ENCODE results near the gene ANGPTL7. TPM values are rescaled to one million over a fixed set of nuclear protein-coding genes. Genes with fewer than 3 reads are reported as not detected.

Gene ANGPTL7
- total RNA-seq, 4 donors from 2014 or later = 4.2 to 16.9 (median 6.9) TPM

DNA sequence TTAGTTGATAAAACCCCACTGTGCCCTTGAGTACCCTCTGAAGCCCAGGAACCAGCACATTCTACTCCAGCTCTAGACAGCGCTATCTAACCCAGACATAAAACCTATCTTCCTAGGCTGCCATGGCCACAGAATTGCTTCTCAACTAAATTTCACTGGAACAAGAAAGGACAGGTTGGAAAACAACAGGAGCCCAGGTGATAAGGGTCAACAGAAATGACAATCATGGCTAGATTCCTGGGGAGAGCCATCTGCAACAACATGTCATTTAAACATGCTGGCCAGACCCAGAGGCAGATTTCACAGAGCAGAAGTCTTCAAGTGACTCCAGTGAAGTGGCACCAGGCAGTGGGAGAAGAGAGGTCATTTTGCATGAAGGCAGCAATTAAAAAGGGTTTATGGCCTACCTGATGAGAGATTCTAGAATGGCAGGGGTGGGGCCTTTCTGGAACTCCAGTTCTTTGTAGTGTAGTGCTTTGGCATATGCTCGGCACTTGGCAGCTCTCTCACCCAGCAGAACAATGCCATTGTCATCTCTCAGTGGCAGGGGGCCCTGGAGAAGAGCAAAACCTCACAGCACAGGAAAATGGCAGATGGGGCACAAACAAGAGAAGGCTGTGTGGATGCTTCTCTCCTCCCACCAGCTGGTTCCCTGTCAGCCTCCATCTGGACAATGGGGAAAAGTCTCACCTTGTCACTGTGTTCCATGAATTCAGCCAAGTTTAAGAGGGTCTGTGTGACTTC is 9.9 kb downstream of the ANGPTL7 start:
- no peak for TF ChIP-seq POLR2A (IDR thresholded peaks at IDR 0.05; ENCODE audit: low read depth)
- TF ChIP-seq, protein P1, sequence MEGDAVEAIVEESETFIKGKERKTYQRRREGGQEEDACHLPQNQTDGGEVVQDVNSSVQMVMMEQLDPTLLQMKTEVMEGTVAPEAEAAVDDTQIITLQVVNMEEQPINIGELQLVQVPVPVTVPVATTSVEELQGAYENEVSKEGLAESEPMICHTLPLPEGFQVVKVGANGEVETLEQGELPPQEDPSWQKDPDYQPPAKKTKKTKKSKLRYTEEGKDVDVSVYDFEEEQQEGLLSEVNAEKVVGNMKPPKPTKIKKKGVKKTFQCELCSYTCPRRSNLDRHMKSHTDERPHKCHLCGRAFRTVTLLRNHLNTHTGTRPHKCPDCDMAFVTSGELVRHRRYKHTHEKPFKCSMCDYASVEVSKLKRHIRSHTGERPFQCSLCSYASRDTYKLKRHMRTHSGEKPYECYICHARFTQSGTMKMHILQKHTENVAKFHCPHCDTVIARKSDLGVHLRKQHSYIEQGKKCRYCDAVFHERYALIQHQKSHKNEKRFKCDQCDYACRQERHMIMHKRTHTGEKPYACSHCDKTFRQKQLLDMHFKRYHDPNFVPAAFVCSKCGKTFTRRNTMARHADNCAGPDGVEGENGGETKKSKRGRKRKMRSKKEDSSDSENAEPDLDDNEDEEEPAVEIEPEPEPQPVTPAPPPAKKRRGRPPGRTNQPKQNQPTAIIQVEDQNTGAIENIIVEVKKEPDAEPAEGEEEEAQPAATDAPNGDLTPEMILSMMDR (IDR thresholded peaks at IDR 0.05) = no peak
- no peak for TF ChIP-seq EP300 (IDR thresholded peaks at IDR 0.05)
- TF ChIP-seq POLR2AphosphoS5 (IDR thresholded peaks at IDR 0.05) = no peak
- 88% methylated on average over 2 of the region's 2 CpGs for WGBS
- intact Hi-C loops (cut with DNase I) = no loop called here
- H3K27ac ChIP-seq (replicated peaks in 1 of 4) = no peak overlapping the region
- H3K4me3 ChIP-seq = no peak overlapping the region
- no peaks in the 10 kb centered on the region for H3K27me3 ChIP-seq
- H3K36me3 ChIP-seq = peaks cover 53 to 100% (median 88%) of the 10 kb centered on the region in 4 donors
- no peaks in the 10 kb centered on the region for H3K9me3 ChIP-seq
- no peaks in the 10 kb centered on the region for H3K4me1 ChIP-seq
- no peak for DNase-seq (ENCODE audit: extremely low spot score)

DNA sequence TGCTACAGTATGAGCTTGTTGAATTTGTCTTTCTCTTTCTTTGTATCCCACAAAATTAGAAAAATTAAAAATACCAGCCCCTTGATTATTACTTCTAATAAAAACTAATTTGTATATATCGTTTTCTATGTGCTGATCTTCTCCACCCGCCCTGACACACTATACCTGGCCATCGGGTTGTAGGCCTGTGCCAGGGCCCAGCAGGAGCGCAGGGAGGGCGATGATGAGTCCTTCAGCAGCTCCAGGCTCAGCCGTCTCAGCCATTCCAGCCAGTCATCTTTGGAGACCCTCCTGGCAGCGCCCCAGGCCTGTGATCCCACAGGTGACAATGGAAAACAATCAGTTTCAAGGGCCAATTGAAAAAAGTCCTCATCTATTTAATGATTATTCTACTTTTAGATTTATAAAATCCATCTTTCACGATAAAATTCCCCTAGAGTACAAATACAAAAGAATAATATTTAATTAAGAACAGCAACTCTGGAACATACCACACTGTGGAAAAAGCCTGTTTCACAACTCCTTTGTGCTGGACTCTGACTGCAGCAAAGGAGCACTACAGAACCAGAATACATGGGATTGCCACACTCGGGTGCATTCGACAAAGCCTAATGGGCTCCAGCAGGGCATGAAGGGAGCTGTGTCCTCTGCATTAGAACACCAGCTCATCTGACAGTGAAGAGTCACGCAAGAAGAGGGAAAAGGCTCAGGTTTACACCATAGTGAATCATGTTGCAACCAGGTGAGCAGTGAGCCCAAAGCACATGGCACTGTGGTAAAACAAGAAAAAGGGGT is 15.4 kb downstream of the ANGPTL7 start:
- Histone ChIP-seq H3K9me3 (no peaks in the 10 kb centered on the region), H3K27ac (replicated peaks in 1 of 4) (no peak overlapping the region), H3K27me3 (no peaks in the 10 kb centered on the region), H3K4me3 (no peak overlapping the region), H3K36me3 (peaks cover 39 to 98% (median 86%) of the 10 kb centered on the region in 4 donors), H3K4me1 (peaks cover 0 to 15% (median 8%) of the 10 kb centered on the region in 4 donors)
- TF ChIP-seq EP300 (IDR thresholded peaks at IDR 0.05) = no peak
- TF ChIP-seq, protein P1 (IDR thresholded peaks at IDR 0.05) = no peak
- TF ChIP-seq POLR2A (IDR thresholded peaks at IDR 0.05; ENCODE audit: low read depth) = no peak
- TF ChIP-seq POLR2AphosphoS5 (IDR thresholded peaks at IDR 0.05) = no peak
- intact Hi-C loops (cut with DNase I) = no loop called here
- WGBS = 91% methylated on average over 11 of the region's 11 CpGs
- no peak for DNase-seq (ENCODE audit: extremely low spot score)

DNA sequence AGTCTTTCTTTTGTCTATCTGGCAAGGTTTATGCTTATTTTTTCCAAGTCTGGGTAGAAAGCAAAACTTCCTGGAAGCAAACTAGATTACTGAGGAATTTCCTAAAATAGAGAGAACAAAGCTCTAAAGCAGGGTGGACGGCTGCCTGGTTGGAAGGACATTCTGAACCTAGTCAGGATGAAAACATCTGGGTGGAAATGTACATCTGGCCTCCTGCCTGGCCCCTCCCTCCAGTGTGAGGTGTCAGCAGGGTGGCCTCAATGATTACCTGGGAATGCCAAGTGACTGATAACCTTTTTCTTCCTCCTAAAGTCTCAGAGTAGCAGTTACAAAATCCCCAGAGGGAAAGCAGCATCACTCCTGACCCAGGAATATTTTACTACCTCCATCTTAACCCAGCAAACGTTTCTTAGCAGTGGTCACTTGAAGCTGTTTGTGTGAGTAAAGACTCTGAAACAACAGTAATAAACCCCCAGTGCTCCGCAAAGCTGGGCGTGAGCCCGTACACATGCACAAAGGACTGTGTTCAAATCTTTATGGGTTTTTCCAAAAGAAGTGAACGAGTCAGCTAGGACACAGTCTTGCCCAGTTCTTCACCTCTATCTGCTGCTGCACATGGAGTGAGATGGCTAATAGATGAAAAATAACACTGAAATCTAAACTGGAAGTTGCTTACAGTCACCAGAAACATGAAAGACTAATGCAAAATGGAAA is 18.9 kb downstream of the ANGPTL7 start:
- Histone ChIP-seq H3K4me1 (peaks cover 0 to 15% (median 8%) of the 10 kb centered on the region in 4 donors), H3K27ac (replicated peaks in 1 of 4) (peak overlapping the region in 2 of 4 donors; percentile 11 to 45), H3K9me3 (no peaks in the 10 kb centered on the region), H3K4me3 (no peak overlapping the region), H3K27me3 (no peaks in the 10 kb centered on the region), H3K36me3 (peaks cover 42 to 98% (median 93%) of the 10 kb centered on the region in 4 donors)
- WGBS = 80% methylated on average over 6 of the region's 6 CpGs
- DNase-seq (ENCODE audit: extremely low spot score) = no peak
- intact Hi-C loops (cut with DNase I) = no loop called here
- TF ChIP-seq EP300 (IDR thresholded peaks at IDR 0.05) (no peak), POLR2AphosphoS5 (IDR thresholded peaks at IDR 0.05) (no peak), POLR2A (IDR thresholded peaks at IDR 0.05; ENCODE audit: low read depth) (no peak)
- TF ChIP-seq, protein P1 (IDR thresholded peaks at IDR 0.05) = no peak

DNA sequence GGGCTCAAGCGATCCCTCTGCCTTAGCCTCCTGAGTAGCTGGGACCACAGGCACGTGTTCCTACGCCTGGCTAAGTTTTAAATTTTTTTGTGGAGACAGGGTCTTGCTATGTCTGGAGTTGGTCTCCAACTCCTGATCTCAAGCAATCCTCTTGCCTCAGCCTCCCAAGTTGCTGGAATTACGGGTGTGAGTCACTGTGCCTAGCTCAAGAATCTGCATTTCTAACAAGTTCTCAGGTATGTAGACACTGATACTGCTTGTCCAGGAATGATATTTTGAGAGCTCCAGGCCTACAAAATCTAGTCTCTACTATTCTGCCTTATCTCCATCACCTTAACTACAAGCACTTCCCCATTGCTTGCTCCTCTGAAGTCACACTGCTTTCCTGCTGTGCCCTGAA is 22.3 kb downstream of the ANGPTL7 start:
- no peak overlapping the region for H3K4me3 ChIP-seq
- DNase-seq (ENCODE audit: extremely low spot score) = no peak
- H3K27ac ChIP-seq (replicated peaks in 1 of 4) = no peak overlapping the region
- peaks cover 0 to 15% (median 8%) of the 10 kb centered on the region in 4 donors for H3K4me1 ChIP-seq
- no peaks in the 10 kb centered on the region for H3K9me3 ChIP-seq
- H3K27me3 ChIP-seq = no peaks in the 10 kb centered on the region
- intact Hi-C loops (cut with DNase I) = no loop called here
- peaks cover 44 to 98% (median 92%) of the 10 kb centered on the region in 4 donors for H3K36me3 ChIP-seq
- TF ChIP-seq POLR2A (IDR thresholded peaks at IDR 0.05; ENCODE audit: low read depth) (no peak), EP300 (IDR thresholded peaks at IDR 0.05) (no peak), POLR2AphosphoS5 (IDR thresholded peaks at IDR 0.05) (no peak)
- TF ChIP-seq, protein P1 (IDR thresholded peaks at IDR 0.05) = no peak
- WGBS = 89% methylated on average over 4 of the region's 4 CpGs
